WERI-Rb-1 (cell line): ENCODE results near the gene CALHM1.
"Not testable (repeated sequence)": the region's sequence is repeated elsewhere in the genome, so short reads cannot be mapped to it uniquely, and the experiment has no call there.

Experiments used
- DNase-seq: peaks from one replicate; pipeline ENCODE4 v3.0.0-alpha.2; 2020
- H3K27ac ChIP-seq: fragments of 250-450 bp; sonication (Bioruptor Pico); 2 replicates; pipeline ENCODE4 v1.5.1; 2020; ENCODE audit warnings: mild to moderate bottlenecking, moderate library complexity
- H3K27me3 ChIP-seq: fragments of 250-450 bp; sonication (Bioruptor Pico); 2 replicates; pipeline ENCODE4 v1.5.1; 2021; ENCODE audit warnings: mild to moderate bottlenecking, low read depth, moderate library complexity; ENCODE audit not compliant: insufficient read depth, severe bottlenecking
- H3K36me3 ChIP-seq: fragments of 250-450 bp; sonication (Bioruptor Pico); 2 replicates; pipeline ENCODE4 v1.5.1; 2020; ENCODE audit warnings: mild to moderate bottlenecking, moderate library complexity
- H3K4me3 ChIP-seq: 2 replicates; pipeline ENCODE4 v1.5.1; 2011; ENCODE audit warnings: low read depth, mild to moderate bottlenecking, control low read depth, low read length
- H3K9me3 ChIP-seq: fragments of 250-450 bp; sonication (Bioruptor Pico); 2 replicates; pipeline ENCODE4 v1.5.1; 2021; ENCODE audit warnings: mild to moderate bottlenecking, moderate library complexity; ENCODE audit not compliant: severe bottlenecking
- TF ChIP-seq, protein P1 (sequence below): IDR thresholded peaks from 2 replicates; pipeline ENCODE4 v1.5.1; 2011; ENCODE audit warnings: low read depth, mild to moderate bottlenecking, control low read depth, inconsistent platforms, low read length

The CALHM1 gene

DNA sequence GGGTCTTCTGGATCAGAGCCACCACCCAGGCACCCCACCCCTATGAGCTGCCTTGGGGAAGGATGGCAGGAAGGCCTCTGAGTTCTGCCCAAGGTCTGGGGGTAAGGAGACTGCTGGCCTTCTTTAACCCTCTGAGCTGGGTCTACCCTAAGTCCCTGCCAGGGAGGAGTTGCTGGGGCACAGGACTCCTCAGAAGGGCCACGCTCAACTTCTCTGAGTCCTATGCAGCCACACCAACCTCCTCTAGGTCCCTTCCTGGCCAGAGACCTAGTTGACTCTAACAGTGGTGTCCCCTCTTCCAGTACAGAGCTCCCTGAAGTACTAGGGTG is 32.2 kb upstream of the CALHM1 start:
- no peak overlapping the region for H3K4me3 ChIP-seq
- peaks cover 12% of the 10 kb centered on the region for H3K27me3 ChIP-seq
- DNase-seq, result no peak
- H3K36me3 ChIP-seq, result no peaks in the 10 kb centered on the region
- TF ChIP-seq, protein P1, sequence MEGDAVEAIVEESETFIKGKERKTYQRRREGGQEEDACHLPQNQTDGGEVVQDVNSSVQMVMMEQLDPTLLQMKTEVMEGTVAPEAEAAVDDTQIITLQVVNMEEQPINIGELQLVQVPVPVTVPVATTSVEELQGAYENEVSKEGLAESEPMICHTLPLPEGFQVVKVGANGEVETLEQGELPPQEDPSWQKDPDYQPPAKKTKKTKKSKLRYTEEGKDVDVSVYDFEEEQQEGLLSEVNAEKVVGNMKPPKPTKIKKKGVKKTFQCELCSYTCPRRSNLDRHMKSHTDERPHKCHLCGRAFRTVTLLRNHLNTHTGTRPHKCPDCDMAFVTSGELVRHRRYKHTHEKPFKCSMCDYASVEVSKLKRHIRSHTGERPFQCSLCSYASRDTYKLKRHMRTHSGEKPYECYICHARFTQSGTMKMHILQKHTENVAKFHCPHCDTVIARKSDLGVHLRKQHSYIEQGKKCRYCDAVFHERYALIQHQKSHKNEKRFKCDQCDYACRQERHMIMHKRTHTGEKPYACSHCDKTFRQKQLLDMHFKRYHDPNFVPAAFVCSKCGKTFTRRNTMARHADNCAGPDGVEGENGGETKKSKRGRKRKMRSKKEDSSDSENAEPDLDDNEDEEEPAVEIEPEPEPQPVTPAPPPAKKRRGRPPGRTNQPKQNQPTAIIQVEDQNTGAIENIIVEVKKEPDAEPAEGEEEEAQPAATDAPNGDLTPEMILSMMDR, result no peak
- no peaks in the 10 kb centered on the region for H3K9me3 ChIP-seq
- no peak overlapping the region for H3K27ac ChIP-seq

DNA sequence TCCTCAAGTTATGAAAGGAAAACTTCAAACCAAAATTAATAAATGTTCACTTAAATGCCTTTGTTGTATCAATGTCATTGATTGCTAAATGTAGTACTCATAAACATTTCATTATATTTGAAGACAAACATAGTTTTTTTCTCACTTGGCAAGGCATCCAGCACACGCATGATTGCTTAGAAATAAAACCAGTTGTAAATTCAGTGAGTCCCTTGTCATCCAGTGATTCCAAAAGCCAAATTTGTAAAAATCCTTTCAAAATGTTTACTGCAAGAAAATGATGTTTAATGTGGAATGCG is 28.7 kb upstream of the CALHM1 start:
- no peaks in the 10 kb centered on the region for H3K36me3 ChIP-seq
- H3K27ac ChIP-seq, result no peak overlapping the region
- H3K9me3 ChIP-seq, result no peaks in the 10 kb centered on the region
- TF ChIP-seq, protein P1, result no peak
- H3K4me3 ChIP-seq, result no peak overlapping the region
- H3K27me3 ChIP-seq, result no peaks in the 10 kb centered on the region
- DNase-seq, result no peak

- not testable (repeated sequence) for H3K36me3 ChIP-seq, DNase-seq, H3K27me3 ChIP-seq, H3K27ac ChIP-seq, H3K9me3 ChIP-seq, H3K4me3 ChIP-seq
Observed at GRCh38 chr10:103486635-103487409, 28.1 kb upstream of the CALHM1 start.

DNA sequence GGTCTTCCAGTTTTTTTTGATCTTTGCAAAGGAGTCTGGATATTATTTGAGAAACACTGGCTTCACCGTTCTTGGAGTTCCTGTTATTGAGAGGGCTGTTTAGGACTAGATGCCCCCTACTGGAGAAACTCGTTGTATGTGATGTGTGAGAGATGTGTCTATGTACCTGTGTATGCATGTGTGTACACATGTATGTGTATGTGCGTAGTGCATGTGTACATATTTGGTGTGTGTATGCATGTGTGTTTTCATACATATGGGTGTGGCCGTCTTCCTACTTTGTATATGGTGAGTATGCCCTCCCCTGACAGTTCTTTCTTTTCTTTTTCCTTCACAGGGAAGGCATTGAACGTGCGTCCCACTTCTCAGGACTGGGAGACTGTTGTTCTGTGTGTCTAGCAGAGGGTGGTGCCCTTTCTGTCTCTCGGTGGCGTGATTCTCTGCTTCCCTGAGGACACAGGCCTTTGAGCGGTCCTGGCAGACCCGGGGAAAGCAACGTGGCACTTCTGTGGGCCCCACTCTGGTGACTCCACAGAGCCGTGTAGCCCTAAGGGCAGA is 23.4 kb upstream of the CALHM1 start:
- TF ChIP-seq, protein P1, result peak; percentile 57
- H3K36me3 ChIP-seq, result no peaks in the 10 kb centered on the region
- peak; percentile 79 for DNase-seq
- no peak overlapping the region for H3K4me3 ChIP-seq
- H3K27ac ChIP-seq, result peak overlapping the region; percentile 72
- no peaks in the 10 kb centered on the region for H3K27me3 ChIP-seq
- H3K9me3 ChIP-seq, result no peaks in the 10 kb centered on the region

GRCh38 chr10:103480521-103480920 is 21.8 kb upstream of the CALHM1 start:
- no peak for DNase-seq
- Histone ChIP-seq H3K4me3 (no peak overlapping the region), H3K27ac (no peak overlapping the region), H3K36me3 (no peaks in the 10 kb centered on the region), H3K27me3 (no peaks in the 10 kb centered on the region), H3K9me3 (no peaks in the 10 kb centered on the region)
- TF ChIP-seq, protein P1, result no peak

- Histone ChIP-seq H3K4me3 (no peak within 1 kb of the TSS), H3K27ac (no peak within 1 kb of the TSS)
- no peak for DNase-seq
Observed at GRCh38 chr10:103479135-103479534, 20.4 kb upstream of the CALHM1 start, which contains the start of gene CALHM3. CALHM3 (minus strand) TSS chr10:103479240; CDS start chr10:103479032, 208 bp downstream.

More at GRCh38 chr10:103479135-103479534, 20.4 kb upstream of the CALHM1 start, which contains the start of gene CALHM3:
- Histone ChIP-seq H3K36me3 (no peaks in the 10 kb centered on the region), H3K27me3 (no peaks in the 10 kb centered on the region), H3K9me3 (no peaks in the 10 kb centered on the region)
- TF ChIP-seq, protein P1, result no peak
